HepG2 (cell line): Measurements from ENCODE around the gene TMEM33. TPM values are rescaled to one million over a fixed set of nuclear protein-coding genes. Genes with fewer than 3 reads are reported as not detected.
A peak's percentile ranks its signal among the peaks of the same experiment; 100 is the strongest.

Experiments used
- ATF7 ChIP-seq, 2 experiments: fragments of 450-650 bp in 1 of 2; sonication (generic) in 1 of 2; formaldehyde crosslinking in 1 of 2; IDR thresholded peaks; 2 replicates each; pipeline versions ENCODE4 v1.4.0 to v1.6.1; 2016 to 2020; ENCODE audit warnings: antibody characterized with exemption in 1 of 2, mild to moderate bottlenecking in 1 of 2, missing genetic modification reagents in 1 of 2
- GABPB1 ChIP-seq: IDR thresholded peaks from 2 replicates; pipeline ENCODE4 v1.6.1; 2016; ENCODE audit warnings: mild to moderate bottlenecking, missing genetic modification reagents, moderate library complexity, missing compliant biosample characterization
- HNF1A ChIP-seq, 2 experiments: sonication (generic) in 1 of 2; formaldehyde crosslinking in 1 of 2; IDR thresholded peaks; 2 replicates each; pipeline versions ENCODE4 v1.4.0 to v1.6.1; 2016 to 2020; ENCODE audit warnings: borderline replicate concordance in 1 of 2, low read depth in 1 of 2, mild to moderate bottlenecking in 1 of 2, missing genetic modification reagents in 1 of 2
- HNRNPL ChIP-seq: fragments of 200-400 bp; formaldehyde crosslinking; IDR thresholded peaks from 2 replicates; pipeline ENCODE4 v1.6.1; 2017; ENCODE audit warnings: mild to moderate bottlenecking, low read depth, low read length
- IRF2 ChIP-seq: IDR thresholded peaks from 2 replicates; pipeline ENCODE4 v1.6.1; 2018; ENCODE audit warnings: missing genetic modification reagents, missing compliant biosample characterization
- ZBTB7A ChIP-seq: sonication (generic); formaldehyde crosslinking; IDR thresholded peaks from 2 replicates; pipeline ENCODE4 v1.8.0; 2022; ENCODE audit warnings: mild to moderate bottlenecking, missing genetic modification reagents
- ZFP1 ChIP-seq: IDR thresholded peaks from 2 replicates; pipeline ENCODE4 v1.6.1; 2016
- ZFP37 ChIP-seq: sonication (generic); formaldehyde crosslinking; IDR thresholded peaks from 2 replicates; pipeline ENCODE4 v1.4.0; 2020; ENCODE audit warnings: missing genetic modification reagents, borderline replicate concordance
- ZFP90 ChIP-seq: sonication (generic); formaldehyde crosslinking; IDR thresholded peaks from 2 replicates; pipeline ENCODE4 v1.8.0; 2022; ENCODE audit warnings: missing genetic modification reagents, mild to moderate bottlenecking, inconsistent platforms, borderline replicate concordance
- ZNF24 ChIP-seq: fragments of 450-650 bp; IDR thresholded peaks from 2 replicates; pipeline ENCODE4 v1.6.1; 2017; ENCODE audit warnings: antibody characterized with exemption, mild to moderate bottlenecking
- ZNF414 ChIP-seq: sonication (generic); formaldehyde crosslinking; IDR thresholded peaks from 2 replicates; pipeline ENCODE4 v1.5.0; 2020; ENCODE audit warnings: missing genetic modification reagents
- ZNF543 ChIP-seq: sonication (generic); formaldehyde crosslinking; IDR thresholded peaks from 2 replicates; pipeline ENCODE4 v1.4.0; 2020; ENCODE audit warnings: mild to moderate bottlenecking, missing genetic modification reagents
- ZNF570 ChIP-seq: sonication (generic); formaldehyde crosslinking; IDR thresholded peaks from 2 replicates; pipeline ENCODE4 v1.4.0; 2020; ENCODE audit warnings: mild to moderate bottlenecking, missing genetic modification reagents, borderline replicate concordance
- ZSCAN20 ChIP-seq: sonication (generic); formaldehyde crosslinking; IDR thresholded peaks from 2 replicates; pipeline ENCODE4 v1.4.0; 2020; ENCODE audit warnings: missing genetic modification reagents, mild to moderate bottlenecking, borderline replicate concordance
- polyA plus RNA-seq, 8 experiments: library from polyadenylated mRNA; depleted of rRNA in 3 of 8; stranded (reverse) in 7 of 8; unstranded in 1 of 8; fragments of >200 nt; fragmentation: Illumina TruSeq in 4 of 8; extraction: Trizol in 4 of 8; gene quantifications; 2 replicates each; pipeline versions ENCODE4 v1.2.1 to v1.2.3, GENCODE V29; 2011 to 2016; ENCODE audit warnings: low read depth in 4 of 8, missing spikeins in 1 of 8, mixed read lengths in 1 of 8; ENCODE audit not compliant: insufficient read depth in 1 of 8
- total RNA-seq, 5 experiments: library from RNA; depleted of rRNA; stranded (reverse); fragments of >200 nt; fragmentation: Illumina TruSeq; extraction: Trizol; gene quantifications; 2 replicates each; pipeline ENCODE4 v1.2.3, GENCODE V29; 2016; ENCODE audit warnings: low read depth in 1 of 5
- TF ChIP-seq, protein P1 (sequence below): sonication (generic); formaldehyde crosslinking; IDR thresholded peaks from 2 replicates; pipeline ENCODE4 v1.5.1; 2020; ENCODE audit warnings: missing genetic modification reagents, mild to moderate bottlenecking, borderline replicate concordance
- TF ChIP-seq, protein P2 (sequence below): sonication (generic); formaldehyde crosslinking; IDR thresholded peaks from 2 replicates; pipeline ENCODE4 v1.8.1; 2023; ENCODE audit warnings: missing genetic modification reagents, mild to moderate bottlenecking, borderline replicate concordance
- TF ChIP-seq, protein P3 (sequence below): sonication (generic); formaldehyde crosslinking; IDR thresholded peaks from 2 replicates; pipeline ENCODE4; 2020; ENCODE audit warnings: missing genetic modification reagents, mild to moderate bottlenecking, borderline replicate concordance

TMEM33 gene
- total and polyA plus RNA-seq, 2 of the 13 experiments (the other 11 are each of a cell fraction or from before 2014, with no cell fraction given): 36.1 to 66.6 TPM

DNA sequence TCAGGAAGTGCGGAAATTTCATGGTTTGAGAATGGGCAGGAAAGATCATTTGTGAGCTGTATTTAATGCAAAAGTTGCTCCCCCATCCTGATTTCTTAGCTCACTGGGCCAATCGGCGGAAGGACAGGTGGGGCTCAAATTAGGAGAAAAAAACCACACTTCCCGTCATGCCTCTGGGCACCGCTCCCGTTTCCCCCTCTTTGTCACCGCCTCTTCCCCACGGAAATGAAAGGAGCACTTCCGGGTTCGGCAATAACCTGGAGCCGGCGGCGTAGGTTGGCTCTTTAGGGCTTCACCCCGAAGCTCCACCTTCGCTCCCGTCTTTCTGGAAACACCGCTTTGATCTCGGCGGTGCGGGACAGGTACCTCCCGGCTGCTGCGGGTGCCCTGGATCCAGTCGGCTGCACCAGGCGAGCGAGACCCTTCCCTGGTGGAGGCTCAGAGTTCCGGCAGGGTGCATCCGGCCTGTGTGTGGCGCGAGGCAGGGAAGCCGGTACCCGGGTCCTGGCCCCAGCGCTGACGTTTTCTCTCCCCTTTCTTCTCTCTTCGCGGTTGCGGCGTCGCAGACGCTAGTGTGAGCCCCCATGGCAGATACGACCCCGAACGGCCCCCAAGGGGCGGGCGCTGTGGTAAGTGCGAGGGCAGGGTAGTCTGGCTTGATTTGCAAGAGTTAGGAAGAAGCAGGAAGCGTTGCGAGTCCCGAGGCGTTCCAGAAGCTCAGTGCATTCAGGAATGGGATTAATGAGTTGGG, at the start of gene TMEM33 (continued):
- TF ChIP-seq ZNF543 (CRISPR knock-in tag): no peak
- no peak for TF ChIP-seq ZNF24
- 0 out of 2 replicates have a peak, but pooled peaks have one; percentile 41 for TF ChIP-seq ZNF570 (CRISPR knock-in tag)
- peak; percentile 81 for TF ChIP-seq ZFP90
- TF ChIP-seq ZFP1 (CRISPR knock-in tag): no peak
- TF ChIP-seq ZNF414 (CRISPR knock-in tag): 0 out of 2 replicates have a peak, but pooled peaks have one; percentile 79
- TF ChIP-seq IRF2 (CRISPR knock-in tag): peak; percentile 98
- TF ChIP-seq, protein P1, sequence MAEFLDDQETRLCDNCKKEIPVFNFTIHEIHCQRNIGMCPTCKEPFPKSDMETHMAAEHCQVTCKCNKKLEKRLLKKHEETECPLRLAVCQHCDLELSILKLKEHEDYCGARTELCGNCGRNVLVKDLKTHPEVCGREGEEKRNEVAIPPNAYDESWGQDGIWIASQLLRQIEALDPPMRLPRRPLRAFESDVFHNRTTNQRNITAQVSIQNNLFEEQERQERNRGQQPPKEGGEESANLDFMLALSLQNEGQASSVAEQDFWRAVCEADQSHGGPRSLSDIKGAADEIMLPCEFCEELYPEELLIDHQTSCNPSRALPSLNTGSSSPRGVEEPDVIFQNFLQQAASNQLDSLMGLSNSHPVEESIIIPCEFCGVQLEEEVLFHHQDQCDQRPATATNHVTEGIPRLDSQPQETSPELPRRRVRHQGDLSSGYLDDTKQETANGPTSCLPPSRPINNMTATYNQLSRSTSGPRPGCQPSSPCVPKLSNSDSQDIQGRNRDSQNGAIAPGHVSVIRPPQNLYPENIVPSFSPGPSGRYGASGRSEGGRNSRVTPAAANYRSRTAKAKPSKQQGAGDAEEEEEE (CRISPR knock-in tag): no peak; the same call in 1 of the 2 replicates
- TF ChIP-seq HNRNPL: peak; percentile 49; the same call in 1 of the 2 replicates
- no peak; the same call in 1 of the 2 replicates for TF ChIP-seq ZSCAN20 (CRISPR knock-in tag)
- TF ChIP-seq, protein P2, sequence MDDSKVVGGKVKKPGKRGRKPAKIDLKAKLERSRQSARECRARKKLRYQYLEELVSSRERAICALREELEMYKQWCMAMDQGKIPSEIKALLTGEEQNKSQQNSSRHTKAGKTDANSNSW (CRISPR knock-in tag): 0 out of 2 replicates have a peak, but pooled peaks have one; percentile 15
- TF ChIP-seq, protein P3, sequence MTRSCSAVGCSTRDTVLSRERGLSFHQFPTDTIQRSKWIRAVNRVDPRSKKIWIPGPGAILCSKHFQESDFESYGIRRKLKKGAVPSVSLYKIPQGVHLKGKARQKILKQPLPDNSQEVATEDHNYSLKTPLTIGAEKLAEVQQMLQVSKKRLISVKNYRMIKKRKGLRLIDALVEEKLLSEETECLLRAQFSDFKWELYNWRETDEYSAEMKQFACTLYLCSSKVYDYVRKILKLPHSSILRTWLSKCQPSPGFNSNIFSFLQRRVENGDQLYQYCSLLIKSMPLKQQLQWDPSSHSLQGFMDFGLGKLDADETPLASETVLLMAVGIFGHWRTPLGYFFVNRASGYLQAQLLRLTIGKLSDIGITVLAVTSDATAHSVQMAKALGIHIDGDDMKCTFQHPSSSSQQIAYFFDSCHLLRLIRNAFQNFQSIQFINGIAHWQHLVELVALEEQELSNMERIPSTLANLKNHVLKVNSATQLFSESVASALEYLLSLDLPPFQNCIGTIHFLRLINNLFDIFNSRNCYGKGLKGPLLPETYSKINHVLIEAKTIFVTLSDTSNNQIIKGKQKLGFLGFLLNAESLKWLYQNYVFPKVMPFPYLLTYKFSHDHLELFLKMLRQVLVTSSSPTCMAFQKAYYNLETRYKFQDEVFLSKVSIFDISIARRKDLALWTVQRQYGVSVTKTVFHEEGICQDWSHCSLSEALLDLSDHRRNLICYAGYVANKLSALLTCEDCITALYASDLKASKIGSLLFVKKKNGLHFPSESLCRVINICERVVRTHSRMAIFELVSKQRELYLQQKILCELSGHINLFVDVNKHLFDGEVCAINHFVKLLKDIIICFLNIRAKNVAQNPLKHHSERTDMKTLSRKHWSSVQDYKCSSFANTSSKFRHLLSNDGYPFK (CRISPR knock-in tag): peak; percentile 85; the same call in 1 of the 2 replicates
- no peak for TF ChIP-seq ATF7 (IDR thresholded peaks at IDR 0.05)
- no peak for TF ChIP-seq ATF7 (CRISPR knock-in tag; IDR thresholded peaks at IDR 0.05)
- TF ChIP-seq GABPB1 (CRISPR knock-in tag): peak; percentile 98
- no peak for TF ChIP-seq ZFP37 (CRISPR knock-in tag)
- no peak for TF ChIP-seq HNF1A (IDR thresholded peaks at IDR 0.05; ENCODE audit: low read depth)
- TF ChIP-seq HNF1A (CRISPR knock-in tag; IDR thresholded peaks at IDR 0.05; ENCODE audit: borderline replicate concordance): peak; percentile 36; the same call in 1 of the 2 replicates
- TF ChIP-seq ZBTB7A (CRISPR knock-in tag): no peak
